H9 (cell line): ENCODE data around the gene EHF. TPM values are rescaled to one million over a fixed set of nuclear protein-coding genes. Genes with fewer than 3 reads are reported as not detected.

ENCODE experiments used
- DNase-seq: peaks from one replicate; pipeline ENCODE4 v3.0.0-alpha.2; 2017
- H2AFZ ChIP-seq: one replicate; pipeline ENCODE4 v1.6.1; 2013; ENCODE audit warnings: mild to moderate bottlenecking, low read length, control low read depth, moderate library complexity
- H2AK5ac ChIP-seq: 2 replicates; pipeline ENCODE4 v1.6.1; 2013; ENCODE audit warnings: low read length, control low read depth, mixed read lengths; ENCODE audit not compliant: insufficient read length
- H2BK120ac ChIP-seq: one replicate; pipeline ENCODE4 v1.6.1; 2013; ENCODE audit warnings: low read depth, mild to moderate bottlenecking, low read length, control low read depth, inconsistent platforms; ENCODE audit not compliant: poor library complexity, severe bottlenecking
- H2BK12ac ChIP-seq: 2 replicates; pipeline ENCODE4 v1.6.1; 2013; ENCODE audit warnings: low read length, control low read depth, mixed read lengths, low read depth; ENCODE audit not compliant: insufficient read length
- H2BK15ac ChIP-seq: 2 replicates; pipeline ENCODE4 v1.6.1; 2013; ENCODE audit warnings: low read depth, low read length, control low read depth
- H2BK20ac ChIP-seq: one replicate; pipeline ENCODE4 v1.6.1; 2013; ENCODE audit warnings: low read depth, mild to moderate bottlenecking, low read length, control low read depth, inconsistent platforms; ENCODE audit not compliant: poor library complexity, severe bottlenecking
- H2BK5ac ChIP-seq: 2 replicates; pipeline ENCODE4 v1.6.1; 2013; ENCODE audit warnings: low read length, control low read depth, mixed read lengths; ENCODE audit not compliant: insufficient read length
- H3K14ac ChIP-seq: 2 replicates; pipeline ENCODE4 v1.6.1; 2013; ENCODE audit warnings: low read length, control low read depth; ENCODE audit not compliant: insufficient read depth
- H3K18ac ChIP-seq: 2 replicates; pipeline ENCODE4 v1.6.1; 2013; ENCODE audit warnings: low read depth, mild to moderate bottlenecking, mixed read lengths, low read length, control low read depth; ENCODE audit not compliant: insufficient read length
- H3K23ac ChIP-seq: 2 replicates; pipeline ENCODE4 v1.6.1; 2013; ENCODE audit warnings: low read length, control low read depth, mixed read lengths, low read depth; ENCODE audit not compliant: insufficient read length
- H3K23me2 ChIP-seq: 2 replicates; pipeline ENCODE4 v1.6.1; 2013; ENCODE audit warnings: low read depth, mild to moderate bottlenecking, mixed read lengths, low read length, control low read depth; ENCODE audit not compliant: insufficient read length, poor library complexity, severe bottlenecking
- H3K27ac ChIP-seq: 2 replicates; pipeline ENCODE4 v1.5.1; 2013; ENCODE audit warnings: low read length, control low read depth, mixed read lengths, low read depth; ENCODE audit not compliant: insufficient read length
- H3K27me3 ChIP-seq: 2 replicates; pipeline ENCODE4 v1.6.1; 2013; ENCODE audit warnings: low read length, control low read depth, inconsistent platforms; ENCODE audit not compliant: insufficient read depth
- H3K4ac ChIP-seq: 2 replicates; pipeline ENCODE4 v1.6.1; 2013; ENCODE audit warnings: low read depth, mild to moderate bottlenecking, control low read depth, inconsistent platforms, low read length, moderate library complexity
- H3K4me1 ChIP-seq: 2 replicates; pipeline ENCODE4 v1.6.1; 2013; ENCODE audit warnings: low read length, control low read depth, inconsistent platforms; ENCODE audit not compliant: insufficient read depth
- H3K4me2 ChIP-seq: 2 replicates; pipeline ENCODE4 v1.6.1; 2013; ENCODE audit warnings: low read length, control low read depth, mixed read lengths; ENCODE audit not compliant: insufficient read length, insufficient read depth
- H3K56ac ChIP-seq: 2 replicates; pipeline ENCODE4 v1.6.1; 2013; ENCODE audit warnings: low read depth, mild to moderate bottlenecking, mixed read lengths, low read length, control low read depth; ENCODE audit not compliant: insufficient read length
- H3K79me1 ChIP-seq: 2 replicates; pipeline ENCODE4 v1.6.1; 2013; ENCODE audit warnings: low read depth, mild to moderate bottlenecking, moderate library complexity, low read length, control low read depth, inconsistent platforms; ENCODE audit not compliant: insufficient read depth, poor library complexity, severe bottlenecking
- H3K79me2 ChIP-seq: 2 replicates; pipeline ENCODE4 v1.6.1; 2013; ENCODE audit warnings: low read length, control low read depth, inconsistent platforms; ENCODE audit not compliant: insufficient read depth
- H3K9ac ChIP-seq: 2 replicates; pipeline ENCODE4 v1.6.1; 2013; ENCODE audit warnings: low read length, control low read depth, mixed read lengths; ENCODE audit not compliant: insufficient read length; ENCODE audit errors: extremely low read depth
- H3K9me3 ChIP-seq: one replicate; pipeline ENCODE4 v1.6.1; 2013; ENCODE audit warnings: low read depth, low read length, inconsistent platforms; ENCODE audit not compliant: control insufficient read depth
- H3T11ph ChIP-seq: one replicate; pipeline ENCODE4 v1.6.1; 2013; ENCODE audit warnings: mild to moderate bottlenecking, low read length, control low read depth, inconsistent platforms
- H4K20me1 ChIP-seq: one replicate; pipeline ENCODE4 v1.6.1; 2013; ENCODE audit not compliant: control insufficient read depth, insufficient read length, insufficient read depth
- H4K5ac ChIP-seq: 2 replicates; pipeline ENCODE4 v1.6.1; 2013; ENCODE audit warnings: low read depth, mild to moderate bottlenecking, mixed read lengths, low read length, control low read depth; ENCODE audit not compliant: insufficient read length
- H4K8ac ChIP-seq: replicated peaks from 2 replicates; pipeline ENCODE4 v1.6.1; 2013; ENCODE audit warnings: low read length, control low read depth, mixed read lengths, low read depth; ENCODE audit not compliant: insufficient read length
- H4K91ac ChIP-seq: 2 replicates; pipeline ENCODE4 v1.6.1; 2013; ENCODE audit warnings: low read depth, mild to moderate bottlenecking, moderate library complexity, mixed read lengths, low read length, control low read depth; ENCODE audit not compliant: insufficient read length
- H3K27ac Mint-ChIP-seq, 3 experiments: 2 replicates in 2 of 3; 3 replicates in 1 of 3; pipeline ENCODE4 v1.8.0; 2020 to 2021; ENCODE audit warnings: mixed read lengths in 3 of 3, mild to moderate bottlenecking in 1 of 3, moderate library complexity in 1 of 3
- H3K27me3 Mint-ChIP-seq: 2 replicates; pipeline ENCODE4 v1.8.0; 2021; ENCODE audit warnings: low read depth, mild to moderate bottlenecking, moderate library complexity, mixed read lengths
- H3K36me3 Mint-ChIP-seq, 3 experiments: 2 replicates in 2 of 3; 3 replicates in 1 of 3; pipeline ENCODE4 v1.8.0; 2020 to 2021; ENCODE audit warnings: low read depth in 3 of 3, mixed read lengths in 3 of 3; ENCODE audit not compliant: insufficient read depth in 1 of 3
- H3K4me1 Mint-ChIP-seq, 2 experiments: 2 replicates each; pipeline ENCODE4 v1.8.0; 2020; ENCODE audit warnings: mixed read lengths in 2 of 2
- H3K4me3 Mint-ChIP-seq, 2 experiments: 2 replicates in 1 of 2; 3 replicates in 1 of 2; pipeline ENCODE4 v1.8.0; 2020 to 2021; ENCODE audit warnings: mild to moderate bottlenecking in 2 of 2, mixed read lengths in 2 of 2, moderate library complexity in 1 of 2
- H3K9me3 Mint-ChIP-seq, 2 experiments: 2 replicates in 1 of 2; 3 replicates in 1 of 2; pipeline ENCODE4 v1.8.0; 2020; ENCODE audit warnings: mild to moderate bottlenecking in 2 of 2, mixed read lengths in 2 of 2, moderate library complexity in 1 of 2
- CTCF ChIP-seq: fragments of 200-600 bp; sonication (generic); conservative IDR thresholded peaks from 3 replicates; pipeline ENCODE4 v1.8.0; 2021; ENCODE audit warnings: antibody characterized with exemption, mild to moderate bottlenecking
- WGBS: extraction: QIAGEN DNeasy Blood & Tissue Kit; methylation state at CpG from one replicate; pipeline ENCODE4 v1.1.7; 2013; ENCODE audit warnings: missing lambda C conversion rate, low lambda C conversion rate, mixed read lengths; ENCODE audit not compliant: insufficient read length; ENCODE audit errors: extremely low coverage; 5-methylcytosine and 5-hydroxymethylcytosine counted together
- total RNA-seq: library from RNA; stranded (reverse); gene quantifications from 2 replicates; pipeline ENCODE4 v1.2.1, GENCODE V29; 2021

EHF gene
- total RNA-seq, 1 experiment from 2014 or later = not detected

GRCh38 chr11:34605481-34606325 lies 15.2 kb upstream of the EHF start:
- no peak overlapping the region for H2BK15ac ChIP-seq
- no peak overlapping the region for H2BK12ac ChIP-seq
- WGBS = no CpG with 5 or more reads among the region's 6 CpGs
- no peak for TF ChIP-seq CTCF
- H2AFZ ChIP-seq = no peak overlapping the region
- no peaks in the 10 kb centered on the region for H3K79me2 ChIP-seq
- no peak overlapping the region for H3K9ac ChIP-seq
- no peaks in the 10 kb centered on the region for H3K79me1 ChIP-seq
- no peak overlapping the region for H3K27ac ChIP-seq
- no peak overlapping the region for H3K18ac ChIP-seq
- no peaks in the 10 kb centered on the region for H3K23me2 ChIP-seq
- no peaks in the 10 kb centered on the region for H3K4me1 ChIP-seq
- H2BK5ac ChIP-seq = no peak overlapping the region
- no peak overlapping the region for H3K4ac ChIP-seq
- H4K5ac ChIP-seq = no peak overlapping the region
- H4K91ac ChIP-seq = no peak overlapping the region
- no peaks in the 10 kb centered on the region for H3K36me3 Mint-ChIP-seq
- H3K4me3 Mint-ChIP-seq = no peak overlapping the region
- H3K4me2 ChIP-seq = no peak overlapping the region
- H3K27ac Mint-ChIP-seq = 0 out of 7 replicates have a peak overlapping the region, but pooled peaks of 1 of the 3 experiments have one; percentile 57
- DNase-seq = no peak
- H3K9me3 ChIP-seq = no peaks in the 10 kb centered on the region
- H2BK20ac ChIP-seq = no peak overlapping the region
- no peak overlapping the region for H2AK5ac ChIP-seq
- no peak overlapping the region for H2BK120ac ChIP-seq
- no peaks in the 10 kb centered on the region for H3K9me3 Mint-ChIP-seq
- no peaks in the 10 kb centered on the region for H4K20me1 ChIP-seq
- H3K27me3 ChIP-seq = no peaks in the 10 kb centered on the region
- H3K23ac ChIP-seq = no peak overlapping the region
- H3K27me3 Mint-ChIP-seq = peaks cover 1% of the 10 kb centered on the region; the same call in 1 of the 2 replicates
- H3K56ac ChIP-seq = no peak overlapping the region
- H3K14ac ChIP-seq = no peak overlapping the region
- no peak overlapping the region for H3T11ph ChIP-seq
- H4K8ac ChIP-seq = no peak overlapping the region
- no peaks in the 10 kb centered on the region; a peak in 1 of 4 replicates for H3K4me1 Mint-ChIP-seq
